HG03280 (cell line): ENCODE results near the gene TRIM71.
"Not testable (repeated sequence)": the region's sequence is repeated elsewhere in the genome, so short reads cannot be mapped to it uniquely, and the experiment has no call there.

Experiments used
- ATAC-seq: cut with Tn5 transposase; IDR thresholded peaks from one replicate; pipeline ENCODE4 v1.9.1; 2021; ENCODE audit warnings: mild to moderate bottlenecking, moderate library complexity; ENCODE audit not compliant: unreplicated experiment

TRIM71 gene

DNA sequence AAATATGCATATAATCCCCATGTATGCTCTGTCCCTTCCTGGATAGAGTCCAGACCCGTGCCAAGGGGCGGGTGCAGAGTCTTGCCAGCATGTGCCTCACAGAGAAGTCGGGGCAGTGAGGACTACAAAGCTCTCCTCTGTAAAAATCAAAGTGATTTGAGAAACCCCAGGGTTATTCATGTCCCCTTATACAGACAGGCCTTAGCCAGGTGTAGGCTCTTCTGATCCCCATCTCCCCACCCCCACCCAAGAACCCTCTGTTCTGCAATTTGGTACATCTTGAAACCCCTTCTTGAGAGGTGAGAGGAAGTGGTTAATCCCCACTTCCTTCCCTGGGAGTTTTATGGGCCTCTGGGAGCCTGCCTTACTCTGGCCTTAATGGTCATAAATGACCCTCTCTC lies 24.7 kb downstream of the TRIM71 start:
- no peak for ATAC-seq

DNA sequence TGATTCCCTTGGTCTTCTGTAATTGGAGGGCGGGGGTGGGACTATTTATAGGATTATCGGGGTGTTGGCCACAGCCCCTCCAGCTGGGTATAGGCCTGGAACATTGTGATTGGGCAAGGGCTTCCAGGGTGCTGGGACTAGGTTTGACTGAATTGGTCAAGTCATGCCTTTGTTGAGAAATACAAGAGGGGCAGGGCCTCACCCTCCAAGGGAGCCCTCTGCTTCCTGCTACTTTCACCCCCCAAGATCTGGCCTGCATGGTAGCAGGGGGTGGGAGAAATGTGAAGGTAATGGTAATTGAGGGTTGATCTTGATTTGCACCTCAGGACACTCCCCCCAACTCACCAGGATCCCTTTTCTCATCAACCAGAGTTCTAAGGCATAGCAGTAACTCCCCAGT lies 25.2 kb downstream of the TRIM71 start:
- ATAC-seq = no peak

DNA sequence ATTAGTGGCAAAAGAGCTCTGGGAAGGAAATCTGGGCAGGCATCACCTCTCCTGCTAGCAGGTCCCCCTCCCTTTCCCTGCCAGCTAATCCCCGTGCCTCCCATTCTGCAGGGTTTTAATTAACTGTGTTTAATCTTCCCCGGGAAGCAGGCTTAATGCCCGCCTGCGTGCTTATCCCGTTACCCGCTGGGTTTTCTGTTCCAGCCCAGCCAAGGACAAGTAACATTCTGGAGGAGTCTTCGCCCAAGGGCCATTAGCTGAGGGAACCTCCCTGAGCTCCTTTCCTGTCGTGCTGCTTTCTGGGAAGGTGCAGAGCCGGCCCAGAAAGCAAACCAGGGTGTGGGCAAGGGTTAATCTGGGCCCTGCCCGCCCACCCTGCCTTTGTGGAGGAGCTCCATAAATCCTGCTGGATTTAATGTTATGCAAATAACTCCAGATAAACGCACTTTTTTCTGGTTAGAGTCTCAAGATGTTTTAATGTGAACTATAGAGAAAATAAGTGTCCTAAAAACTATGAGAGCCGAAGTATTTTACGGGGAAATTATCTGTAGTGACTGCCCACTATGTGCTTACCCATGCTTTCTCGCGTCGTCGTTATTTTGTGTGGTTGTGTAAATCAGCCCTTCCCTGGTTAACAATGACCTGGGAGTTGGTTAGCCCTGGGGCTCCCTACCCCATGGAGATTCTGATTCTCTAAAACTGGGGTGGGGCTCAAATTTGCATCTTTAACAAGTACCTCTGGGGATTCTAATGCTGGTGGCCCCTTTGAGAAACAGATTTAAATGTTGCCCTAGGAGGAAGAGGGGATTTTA lies 25.9 kb downstream of the TRIM71 start:
- ATAC-seq = no peak

DNA sequence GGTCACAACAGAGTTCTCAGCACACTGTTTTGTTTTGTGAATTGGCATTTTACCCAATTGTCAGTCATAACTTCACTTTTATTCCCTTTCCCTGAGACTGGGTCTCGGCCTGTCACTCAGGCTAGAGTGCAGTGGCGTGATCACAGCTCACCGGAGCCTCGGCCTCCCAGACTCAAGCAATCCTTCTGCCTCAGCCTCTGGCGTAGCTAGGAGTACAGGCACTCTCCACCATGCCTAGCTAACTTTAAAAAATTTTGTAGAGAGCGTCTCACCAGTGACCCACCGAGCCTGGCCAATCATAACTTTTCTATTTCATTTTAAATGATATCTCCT lies 26.5 kb downstream of the TRIM71 start:
- no peak for ATAC-seq

DNA sequence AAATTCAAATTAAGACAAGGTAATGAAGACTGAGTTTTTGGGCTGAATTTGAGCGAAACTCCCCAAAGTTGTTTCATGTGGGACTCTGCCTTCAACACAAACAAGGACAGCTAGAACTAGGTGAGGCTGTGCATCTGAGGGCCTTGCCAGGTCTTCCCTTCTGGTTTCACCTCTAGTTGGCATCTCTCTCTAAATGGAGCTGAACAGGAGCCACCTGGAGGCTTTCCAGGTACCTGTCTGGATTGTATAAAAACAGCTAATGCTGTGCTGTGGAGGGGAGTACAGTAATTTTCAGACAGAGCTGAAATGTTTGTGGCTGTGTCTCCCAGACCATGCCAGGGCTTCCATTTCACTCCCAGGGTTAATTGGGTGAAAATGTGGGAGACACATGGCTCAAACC lies 27.1 kb downstream of the TRIM71 start:
- ATAC-seq = no peak

DNA sequence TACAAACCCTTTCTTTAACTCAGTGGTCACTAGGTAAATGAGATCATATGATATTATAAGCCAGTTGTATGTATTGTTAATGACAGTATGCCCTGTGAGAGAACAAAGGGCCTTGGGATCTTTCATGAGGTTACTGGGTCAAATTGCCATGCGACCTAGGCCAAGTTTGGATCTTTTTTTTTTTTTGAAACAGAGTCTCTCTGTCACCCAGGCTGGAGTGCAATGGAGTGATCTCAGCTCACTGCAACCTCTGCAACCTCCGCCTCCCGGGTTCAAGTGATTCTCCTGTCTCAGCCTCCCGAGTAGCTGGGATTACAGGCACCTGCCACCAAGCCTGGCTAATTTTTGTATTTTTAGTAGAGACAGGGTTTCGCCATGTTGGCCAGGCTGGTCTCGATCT lies 27.7 kb downstream of the TRIM71 start:
- not testable (repeated sequence) for ATAC-seq

DNA sequence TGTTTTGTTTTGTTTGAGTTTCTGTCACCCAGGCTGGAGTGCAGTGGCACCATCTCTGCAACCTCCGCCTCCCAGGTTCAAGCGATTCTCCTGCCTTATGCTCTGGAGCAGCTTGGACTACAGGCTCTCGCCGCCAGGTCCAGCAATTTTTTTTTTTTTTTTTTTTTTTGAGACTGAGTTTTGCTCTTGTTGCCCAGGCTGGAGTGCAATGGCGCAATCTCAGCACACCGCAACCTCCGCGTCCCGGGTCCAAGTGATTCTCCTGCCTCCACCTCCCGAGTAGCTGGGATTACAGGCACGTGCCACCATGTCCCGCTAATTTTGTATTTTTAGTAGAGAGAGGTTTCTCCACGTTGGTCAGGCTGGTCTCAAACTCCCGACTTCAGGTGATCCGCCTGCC lies 29.2 kb downstream of the TRIM71 start:
- ATAC-seq = not testable (repeated sequence)

DNA sequence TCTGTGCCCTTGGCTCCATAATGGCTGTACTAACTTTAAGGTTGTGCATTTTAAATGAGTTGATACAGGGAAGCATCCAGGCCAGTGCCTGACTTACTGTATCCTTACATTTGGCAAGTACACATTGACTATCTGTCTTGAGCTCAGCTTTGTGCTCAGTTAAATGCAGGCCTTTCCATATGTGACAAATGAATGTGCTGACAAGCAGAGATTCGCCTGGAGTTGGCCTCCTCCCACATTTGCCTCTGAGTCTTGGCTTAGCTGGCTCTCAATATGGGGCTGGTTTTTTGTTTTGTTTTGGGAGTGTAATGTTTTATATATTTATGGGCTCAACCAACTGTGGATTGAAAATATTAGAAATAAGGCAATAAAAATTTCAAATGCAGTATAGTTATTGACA lies 29.7 kb downstream of the TRIM71 start:
- no peak for ATAC-seq

DNA sequence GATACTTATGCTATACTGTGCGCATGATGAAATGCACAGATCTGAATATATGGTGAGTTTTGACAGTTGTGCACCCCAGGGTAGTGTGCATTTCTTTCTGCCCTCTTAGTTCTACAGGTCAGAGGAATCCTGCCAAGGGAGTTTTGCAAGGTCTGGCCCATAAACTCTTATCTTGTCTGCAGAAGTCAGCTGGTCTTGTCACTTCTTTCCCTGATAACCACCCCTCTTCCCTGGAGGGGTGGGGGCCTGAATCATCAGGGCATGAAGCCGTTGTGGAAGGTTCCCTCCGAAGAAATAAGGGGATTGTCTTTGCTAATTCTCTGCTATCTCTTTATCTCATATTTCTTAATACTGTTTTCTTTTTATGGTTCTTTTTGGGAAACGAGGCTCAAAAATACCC lies 30.4 kb downstream of the TRIM71 start:
- no peak for ATAC-seq

DNA sequence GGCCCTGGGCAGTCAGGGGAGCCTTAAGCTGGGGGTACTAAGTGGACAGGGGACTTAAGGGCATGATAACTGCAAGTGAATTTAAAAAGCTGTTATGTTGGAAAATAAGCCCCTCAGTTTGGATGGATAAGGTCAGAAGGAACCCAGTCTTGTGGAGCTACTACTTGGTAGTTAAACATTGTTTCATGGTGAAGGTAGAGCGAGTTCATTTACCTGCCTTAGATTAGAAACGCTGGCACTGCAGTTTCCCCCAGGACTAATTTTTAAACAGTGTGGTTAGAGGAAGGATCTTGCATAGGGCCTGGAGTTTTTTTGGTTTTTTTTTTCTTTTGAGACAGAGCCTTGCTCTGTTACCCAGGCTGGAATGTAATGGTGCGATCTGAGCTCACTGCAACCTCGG lies 31.2 kb downstream of the TRIM71 start:
- ATAC-seq = no peak

DNA sequence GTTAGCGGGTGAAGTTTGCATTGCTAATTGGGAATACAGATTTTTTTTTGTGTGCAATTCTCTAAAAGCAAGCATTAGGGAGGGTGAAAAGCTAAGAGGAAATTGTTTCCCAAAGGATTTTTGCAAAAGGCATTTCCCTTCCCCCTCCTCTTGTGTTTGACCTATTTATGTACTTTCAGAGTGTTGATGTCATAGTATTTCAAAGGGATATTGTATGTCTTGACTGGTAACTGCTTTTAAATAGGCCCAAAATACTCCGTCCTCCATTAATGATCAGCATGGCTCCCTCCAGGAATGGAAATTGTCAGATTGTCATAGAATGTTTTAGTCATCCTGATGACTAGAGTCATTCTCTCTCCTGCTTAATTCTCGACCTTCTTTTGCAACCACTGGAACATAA lies 32.4 kb downstream of the TRIM71 start:
- no peak for ATAC-seq

DNA sequence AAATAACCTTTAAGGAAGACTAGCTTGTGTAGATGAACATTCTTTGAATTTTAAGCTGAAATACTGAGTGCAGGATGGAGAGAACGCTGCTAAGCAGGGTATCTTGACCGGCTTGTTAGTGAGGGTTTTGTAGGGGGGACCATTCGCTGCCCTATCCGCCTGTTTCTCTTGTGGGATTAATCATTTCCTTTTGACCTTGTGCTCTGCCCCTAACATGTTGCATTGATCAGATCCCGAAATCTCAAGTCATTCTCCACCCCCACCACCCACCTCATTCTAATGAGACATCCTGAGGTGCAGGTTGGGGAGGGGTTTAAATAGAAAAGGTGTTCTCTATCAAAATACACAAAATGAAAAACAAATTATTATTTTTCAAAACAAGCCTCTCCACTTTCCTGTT lies 32.8 kb downstream of the TRIM71 start:
- ATAC-seq = no peak

DNA sequence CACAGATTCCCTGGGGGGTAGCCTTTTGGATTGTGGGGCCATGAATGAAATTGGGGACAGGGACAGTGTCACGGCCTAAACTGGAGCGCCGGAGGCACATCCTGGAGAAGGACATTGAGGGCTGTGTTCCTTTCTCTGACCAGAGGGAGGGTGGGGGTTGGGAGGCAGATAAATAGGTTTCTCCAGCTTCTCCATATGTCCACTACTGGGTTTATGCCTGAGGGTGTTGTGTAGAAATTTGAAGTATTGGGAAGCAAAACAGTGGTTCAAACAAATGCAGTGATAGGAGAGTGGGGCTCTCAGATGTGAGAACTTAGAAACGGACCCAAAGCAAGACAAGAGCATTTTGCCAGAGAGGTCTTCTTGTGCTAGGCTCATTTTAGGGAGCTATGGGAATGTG lies 34.3 kb downstream of the TRIM71 start:
- ATAC-seq = no peak

DNA sequence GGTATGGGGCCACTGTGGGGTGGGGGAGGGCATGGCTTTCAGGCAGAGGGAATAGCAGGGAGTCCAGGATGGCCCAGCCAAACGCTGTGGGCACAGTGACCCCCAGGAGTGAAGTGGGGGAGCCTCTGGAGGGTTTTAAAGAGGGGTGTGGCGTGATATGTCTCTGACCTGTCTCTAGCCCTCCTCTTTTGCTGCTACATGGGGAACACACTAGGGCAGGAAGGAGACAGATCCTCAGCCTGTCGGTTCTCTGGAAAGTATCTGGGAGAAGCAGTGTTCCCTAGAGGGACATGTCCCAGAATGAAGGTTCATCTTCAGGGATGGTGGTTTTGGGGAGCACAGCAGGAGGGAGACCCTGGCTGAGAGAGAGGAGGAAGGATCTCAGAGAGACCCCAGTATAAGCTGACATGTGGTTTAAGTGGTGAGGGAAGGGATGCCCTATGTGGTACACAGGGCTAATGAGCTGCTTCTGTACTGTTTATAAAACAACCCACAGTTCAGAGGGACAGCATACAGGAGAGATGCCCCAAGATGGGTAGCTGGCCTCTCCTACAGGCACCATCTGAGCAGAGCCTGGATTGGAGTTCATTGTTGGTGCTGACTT lies 37.7 kb downstream of the TRIM71 start:
- ATAC-seq = no peak

DNA sequence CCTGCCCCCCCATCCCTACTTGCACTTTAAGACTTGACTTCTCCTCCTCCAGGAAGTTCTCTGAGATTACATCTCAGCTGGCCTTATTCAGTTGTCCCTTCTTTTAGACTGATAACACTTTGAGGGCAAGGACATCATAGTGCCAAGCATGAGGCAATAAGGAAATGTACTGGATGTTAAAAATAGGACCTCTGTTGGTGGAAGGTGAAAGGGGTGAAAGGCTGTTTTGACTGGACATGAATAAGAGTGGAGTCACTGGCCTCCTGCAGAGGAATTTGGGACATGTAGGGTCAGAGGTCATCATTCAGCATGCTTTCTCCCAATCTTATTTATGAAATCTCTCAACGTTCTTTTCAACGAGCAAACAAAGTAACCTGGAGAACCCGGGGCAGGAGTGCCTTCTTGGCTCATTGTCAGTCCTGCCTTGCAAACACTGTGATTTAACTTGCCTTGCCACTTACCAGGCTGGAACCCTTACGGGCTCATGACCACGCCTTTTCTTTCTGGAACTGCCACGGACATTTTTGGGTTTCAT lies 38.6 kb downstream of the TRIM71 start:
- ATAC-seq = no peak

DNA sequence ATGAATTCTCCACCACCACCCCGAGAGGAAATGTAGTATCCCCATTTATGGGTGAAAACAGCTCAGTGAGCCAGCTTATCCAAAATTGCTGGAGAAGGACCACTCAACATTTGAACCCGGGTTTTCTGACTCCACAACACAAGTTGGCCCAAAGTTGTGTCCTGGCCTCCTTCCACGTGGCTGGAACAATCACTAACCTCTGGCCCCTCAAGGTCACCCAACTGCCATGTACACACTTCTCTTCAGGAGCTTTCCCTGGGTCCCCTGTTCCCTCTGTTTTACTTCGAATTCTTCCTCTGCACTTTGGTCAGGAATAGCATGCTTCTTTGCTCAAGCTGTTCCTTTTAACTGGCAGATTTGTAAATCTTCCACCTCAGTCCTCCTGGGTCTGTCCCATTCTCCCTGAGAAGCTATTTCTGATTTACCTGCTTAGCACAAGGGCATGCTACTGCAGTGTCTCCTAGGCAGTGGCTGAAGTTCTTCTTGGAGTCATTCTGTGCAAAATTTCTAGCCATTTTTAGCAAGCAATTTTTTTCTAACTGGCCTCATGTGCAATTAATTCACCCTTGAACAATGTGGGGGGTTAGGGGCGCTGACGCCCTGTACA lies 39.2 kb downstream of the TRIM71 start:
- ATAC-seq = no peak

DNA sequence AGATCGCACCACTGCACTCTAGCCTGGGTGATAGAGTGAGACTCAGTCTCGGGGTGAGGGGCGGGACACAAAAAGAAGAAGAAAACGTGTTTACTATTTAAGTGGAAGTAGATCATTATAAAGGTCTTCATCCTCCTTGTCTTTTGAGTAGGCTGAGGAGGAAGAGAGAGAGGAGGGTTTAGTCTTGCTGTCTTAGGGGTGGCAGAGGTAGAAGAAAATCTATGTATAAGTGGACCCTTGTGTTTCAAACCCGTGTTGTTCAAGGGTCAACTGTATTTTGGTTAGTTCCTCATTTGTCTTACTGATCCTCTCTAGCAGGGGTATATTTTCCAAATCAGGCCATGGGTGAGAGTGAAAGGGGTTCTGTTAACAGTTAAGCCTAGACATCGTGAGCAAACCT lies 40.1 kb downstream of the TRIM71 start:
- no peak for ATAC-seq

DNA sequence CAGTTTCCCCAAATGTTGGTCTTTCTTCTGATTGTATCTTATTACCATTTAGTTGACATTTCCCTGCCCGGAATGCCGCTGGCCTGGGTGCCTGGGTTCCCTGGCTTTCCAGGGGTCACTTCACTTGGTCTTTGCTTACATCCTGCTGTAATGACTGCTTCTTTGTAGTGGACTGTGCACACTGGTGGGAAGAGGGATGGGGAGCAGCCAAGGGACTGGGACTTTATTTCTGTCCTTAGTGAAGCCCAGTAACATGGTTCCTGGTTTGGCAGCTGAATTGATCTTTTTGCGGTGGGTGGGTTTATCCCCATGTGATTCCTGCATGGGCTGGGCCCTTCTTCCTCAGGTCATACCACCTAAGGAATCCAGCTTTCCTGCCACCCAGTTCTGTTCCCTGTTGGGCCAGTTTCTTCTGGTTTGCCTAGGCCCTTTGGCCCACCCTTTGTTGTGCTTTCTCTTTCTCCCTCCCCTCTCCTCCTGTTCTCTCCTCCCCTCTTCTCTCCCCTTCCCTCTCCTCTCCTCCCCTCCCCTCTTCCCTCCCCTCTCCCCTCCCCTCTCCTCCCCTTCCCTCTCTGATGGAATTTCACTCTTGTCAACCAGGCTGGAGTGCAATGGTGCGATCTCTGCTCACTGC lies 41.9 kb downstream of the TRIM71 start:
- no peak for ATAC-seq

DNA sequence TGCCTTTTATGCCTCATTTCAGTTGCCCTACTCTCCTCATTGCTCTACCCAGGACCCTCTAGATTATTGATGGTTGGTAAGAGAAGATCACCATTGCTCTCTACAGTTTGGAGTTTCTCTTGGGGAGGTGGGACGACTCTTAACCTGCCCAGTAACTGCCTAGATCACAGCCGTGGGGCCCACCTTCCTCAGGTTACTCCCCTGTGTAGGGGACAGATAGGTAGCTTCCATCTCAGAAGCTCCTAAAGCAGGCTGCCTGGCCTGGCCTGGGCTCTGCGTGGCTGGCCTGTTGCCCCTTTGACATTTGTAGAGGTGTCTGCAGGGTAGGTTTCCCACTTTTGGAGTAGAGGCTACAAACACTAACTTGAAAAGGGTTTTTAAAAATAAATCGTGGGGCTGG lies 42.7 kb downstream of the TRIM71 start:
- ATAC-seq = no peak

DNA sequence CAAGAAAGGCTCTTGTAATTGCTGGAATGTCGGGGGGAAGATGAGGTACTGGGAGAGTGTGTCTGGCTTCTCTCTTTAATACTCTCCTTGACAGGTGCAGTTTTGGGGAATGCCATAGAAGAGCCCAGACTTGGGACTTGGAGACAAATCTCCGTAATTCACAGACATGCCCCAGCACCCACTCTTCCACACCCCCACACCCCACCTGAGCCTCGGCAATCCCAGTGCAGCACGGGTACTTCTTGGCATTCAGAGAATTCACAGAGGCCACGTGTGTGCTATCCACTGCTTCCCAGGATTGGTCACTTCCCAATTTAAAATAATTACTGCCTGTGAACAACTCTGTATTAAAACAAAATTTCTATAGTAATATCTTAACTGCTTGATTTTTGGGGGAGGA lies 43.9 kb downstream of the TRIM71 start:
- no peak for ATAC-seq

DNA sequence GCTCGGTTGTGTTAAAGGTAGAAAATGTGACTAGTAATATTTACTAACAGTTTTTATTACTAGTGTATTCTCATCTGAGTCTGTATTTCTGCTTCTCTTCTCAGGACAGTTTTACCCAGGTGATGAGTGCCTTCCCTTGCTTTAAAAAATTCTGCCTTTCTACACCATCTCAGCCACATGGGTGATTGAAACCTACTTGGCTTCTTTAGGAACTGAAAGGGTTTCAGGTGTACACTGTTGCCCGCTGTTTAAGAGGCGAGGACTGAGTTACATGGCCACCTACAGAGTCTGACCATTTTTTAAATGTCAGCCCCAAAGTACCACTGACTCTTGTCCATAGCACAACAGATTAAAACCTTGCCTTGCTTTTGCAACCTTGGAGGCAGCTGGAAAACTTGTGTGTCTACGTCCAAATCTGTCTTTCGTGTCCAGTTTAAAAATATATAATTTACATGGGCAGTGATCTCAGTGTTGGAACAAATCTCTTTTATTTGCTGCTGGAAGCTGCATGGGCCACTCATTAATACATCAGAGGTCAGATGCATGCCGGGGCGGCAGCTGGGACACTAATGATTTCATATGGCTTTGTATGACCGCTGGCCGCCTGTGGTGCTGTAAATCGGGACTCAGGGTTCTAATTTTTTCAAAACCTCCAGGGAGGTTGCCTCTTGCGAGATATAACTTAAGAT lies 44.6 kb downstream of the TRIM71 start:
- no peak for ATAC-seq
